NCI-H2196 (cell line): Measurements from ENCODE around the gene NREP.

Source experiments
- DNase-seq: peaks from one replicate; lab custom pipeline; 2025; ENCODE audit not compliant: unreplicated experiment; lab: John Stamatoyannopoulos, UW

NREP gene

GRCh38 chr5:111756581-111757354, at the start of gene NREP:
Gene NREP, minus strand, starts transcription at chr5:111757194. Its CDS starts 1,422 bp downstream, at chr5:111755772.
- peak; percentile 63 for DNase-seq

GRCh38 chr5:111806753-111807152, 49.8 kb upstream of the NREP start:
- DNase-seq = no peak

- DNase-seq = no peak
Observed at GRCh38 chr5:111806156-111806555, 49.2 kb upstream of the NREP start.

GRCh38 chr5:111805071-111805470, 48.1 kb upstream of the NREP start:
- no peak for DNase-seq

GRCh38 chr5:111800351-111800750, 43.4 kb upstream of the NREP start:
- DNase-seq = no peak

GRCh38 chr5:111795142-111795541, 38.1 kb upstream of the NREP start:
- DNase-seq = no peak

GRCh38 chr5:111792471-111793058, 35.6 kb upstream of the NREP start:
- DNase-seq = no peak

- DNase-seq = no peak
Observed at GRCh38 chr5:111790295-111790694, 33.3 kb upstream of the NREP start.

- DNase-seq = no peak
Observed at GRCh38 chr5:111787006-111787405, 30.0 kb upstream of the NREP start.

- DNase-seq = no peak
Observed at GRCh38 chr5:111784491-111785181, 27.6 kb upstream of the NREP start.

- DNase-seq = no peak
Observed at GRCh38 chr5:111783537-111783936, 26.5 kb upstream of the NREP start.

GRCh38 chr5:111782216-111782615, 25.2 kb upstream of the NREP start:
- no peak for DNase-seq

- DNase-seq = no peak
Observed at GRCh38 chr5:111781200-111781599, 24.2 kb upstream of the NREP start.

- DNase-seq = peak; percentile 8
Observed at GRCh38 chr5:111779922-111780292, 22.9 kb upstream of the NREP start.

- DNase-seq = no peak
Observed at GRCh38 chr5:111779260-111779921, 22.4 kb upstream of the NREP start.

GRCh38 chr5:111776913-111777781, 20.2 kb upstream of the NREP start:
- DNase-seq = no peak

- DNase-seq = no peak
Observed at GRCh38 chr5:111775224-111775623, 18.2 kb upstream of the NREP start.

- no peak for DNase-seq
Observed at GRCh38 chr5:111774525-111774924, 17.5 kb upstream of the NREP start.

GRCh38 chr5:111772456-111773122, 15.6 kb upstream of the NREP start:
- DNase-seq = no peak

- no peak for DNase-seq
Observed at GRCh38 chr5:111769541-111769940, 12.5 kb upstream of the NREP start.
